PC-9 (cell line): ENCODE measurements around the gene POMT2.

ENCODE experiments used
- EZH2 ChIP-seq: fragments of 200-600 bp; sonication (generic); IDR thresholded peaks from 2 replicates; pipeline ENCODE4 v1.8.0; 2017; ENCODE audit warnings: antibody characterized with exemption, low read depth
- TF ChIP-seq, protein P1 (sequence below): fragments of 200-600 bp; sonication (generic); conservative IDR thresholded peaks from 2 replicates; pipeline ENCODE4 v1.6.1; 2017; ENCODE audit warnings: mixed run types, antibody characterized with exemption, mild to moderate bottlenecking, moderate library complexity

GRCh38 chr14:77236814-77237213, 83.9 kb downstream of the POMT2 start:
- TF ChIP-seq, protein P1, sequence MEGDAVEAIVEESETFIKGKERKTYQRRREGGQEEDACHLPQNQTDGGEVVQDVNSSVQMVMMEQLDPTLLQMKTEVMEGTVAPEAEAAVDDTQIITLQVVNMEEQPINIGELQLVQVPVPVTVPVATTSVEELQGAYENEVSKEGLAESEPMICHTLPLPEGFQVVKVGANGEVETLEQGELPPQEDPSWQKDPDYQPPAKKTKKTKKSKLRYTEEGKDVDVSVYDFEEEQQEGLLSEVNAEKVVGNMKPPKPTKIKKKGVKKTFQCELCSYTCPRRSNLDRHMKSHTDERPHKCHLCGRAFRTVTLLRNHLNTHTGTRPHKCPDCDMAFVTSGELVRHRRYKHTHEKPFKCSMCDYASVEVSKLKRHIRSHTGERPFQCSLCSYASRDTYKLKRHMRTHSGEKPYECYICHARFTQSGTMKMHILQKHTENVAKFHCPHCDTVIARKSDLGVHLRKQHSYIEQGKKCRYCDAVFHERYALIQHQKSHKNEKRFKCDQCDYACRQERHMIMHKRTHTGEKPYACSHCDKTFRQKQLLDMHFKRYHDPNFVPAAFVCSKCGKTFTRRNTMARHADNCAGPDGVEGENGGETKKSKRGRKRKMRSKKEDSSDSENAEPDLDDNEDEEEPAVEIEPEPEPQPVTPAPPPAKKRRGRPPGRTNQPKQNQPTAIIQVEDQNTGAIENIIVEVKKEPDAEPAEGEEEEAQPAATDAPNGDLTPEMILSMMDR: no peak
- no peak for TF ChIP-seq EZH2
